ENCODE data around the gene IL19.

IL19 gene

DNA sequence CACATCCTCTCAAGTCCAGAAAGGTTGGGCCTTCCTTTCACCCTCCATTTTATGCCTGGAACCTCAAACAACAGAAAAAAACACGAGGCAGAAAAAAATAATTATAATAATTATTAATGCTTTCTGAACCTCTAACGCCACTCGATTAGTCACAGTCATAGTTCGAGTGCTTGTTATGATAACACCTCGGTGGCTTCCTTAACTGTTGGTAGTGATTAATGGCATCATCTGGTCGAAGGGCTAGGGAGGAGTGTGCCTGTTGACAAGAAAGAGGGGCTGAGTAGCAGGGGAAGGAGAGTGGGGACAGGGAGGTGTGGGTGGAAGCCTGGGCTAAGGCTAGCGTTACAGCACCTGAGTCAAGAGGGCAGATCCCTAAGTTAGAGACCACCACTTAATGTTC is 23.0 kb downstream of the IL19 start:
- H3K27ac Mint-ChIP-seq: no peak overlapping the region
- H3K36me3 Mint-ChIP-seq (ENCODE audit: low read depth): no peaks in the 10 kb centered on the region
- no peak overlapping the region for H3K4me3 Mint-ChIP-seq
- peaks cover 37% of the 10 kb centered on the region for H3K4me1 Mint-ChIP-seq (ENCODE audit: low read depth)
- H3K27me3 Mint-ChIP-seq (ENCODE audit: low read depth): peaks cover 3% of the 10 kb centered on the region
- no peaks in the 10 kb centered on the region for H3K9me3 Mint-ChIP-seq
- no peak for DNase-seq (ENCODE audit: low spot score)

DNA sequence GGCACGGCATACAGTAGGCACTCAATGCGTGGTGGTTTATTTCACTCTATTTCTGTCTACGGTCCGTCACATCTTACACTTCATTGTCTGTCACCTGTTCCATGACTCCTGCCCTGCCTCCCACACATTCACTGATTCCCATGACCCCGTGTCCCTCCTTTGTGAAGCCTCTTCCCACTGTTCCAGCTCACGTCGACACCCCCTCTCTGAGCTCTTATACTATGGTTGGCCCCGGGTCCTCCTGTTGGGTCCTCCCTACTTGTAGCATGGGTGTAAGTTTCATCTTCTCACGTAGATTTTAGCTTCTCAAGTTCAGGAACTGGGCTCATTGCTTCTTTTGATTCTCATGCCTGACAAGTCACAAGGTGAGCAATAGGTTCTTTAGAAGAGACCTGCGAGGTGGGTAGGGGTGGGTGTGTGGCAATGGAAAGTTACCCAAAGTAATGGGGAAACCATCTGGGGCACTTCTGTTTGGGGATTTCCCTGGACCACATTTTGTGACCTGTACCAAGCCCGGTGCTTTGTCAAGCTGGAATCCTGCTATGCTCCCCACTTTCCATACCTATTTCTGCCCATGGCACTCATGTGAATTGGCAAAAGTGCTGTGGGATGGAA is 23.8 kb downstream of the IL19 start:
- Mint-ChIP-seq H3K27ac (peak overlapping the region; percentile 38), H3K27me3 (ENCODE audit: low read depth) (no peaks in the 10 kb centered on the region), H3K4me1 (ENCODE audit: low read depth) (peaks cover 39% of the 10 kb centered on the region), H3K36me3 (ENCODE audit: low read depth) (no peaks in the 10 kb centered on the region), H3K4me3 (no peak overlapping the region), H3K9me3 (no peaks in the 10 kb centered on the region)
- peak; percentile 55 for DNase-seq (ENCODE audit: low spot score)

DNA sequence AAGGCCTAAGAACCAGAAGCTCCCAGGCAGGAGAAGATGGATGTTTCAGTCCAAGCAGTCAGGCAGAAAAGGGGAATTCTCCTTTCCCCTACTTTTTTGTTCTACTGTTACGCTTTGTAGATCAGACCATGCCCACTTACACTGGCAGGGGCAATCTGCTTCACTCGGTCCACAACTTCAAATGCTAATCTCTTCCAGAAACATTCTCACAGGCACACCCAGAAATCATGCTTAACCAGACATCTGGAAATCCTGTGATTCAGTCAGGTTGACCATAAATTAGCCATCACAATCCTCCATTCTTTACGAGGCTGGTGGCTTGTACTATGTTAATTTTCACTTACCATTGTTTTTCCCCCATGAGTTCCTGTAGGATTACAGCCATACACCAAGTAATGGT is 25.5 kb downstream of the IL19 start:
- Mint-ChIP-seq H3K4me1 (ENCODE audit: low read depth) (peaks cover 36% of the 10 kb centered on the region), H3K27me3 (ENCODE audit: low read depth) (peaks cover 7% of the 10 kb centered on the region), H3K9me3 (no peaks in the 10 kb centered on the region), H3K36me3 (ENCODE audit: low read depth) (no peaks in the 10 kb centered on the region), H3K27ac (no peak overlapping the region), H3K4me3 (no peak overlapping the region)
- no peak for DNase-seq (ENCODE audit: low spot score)

DNA sequence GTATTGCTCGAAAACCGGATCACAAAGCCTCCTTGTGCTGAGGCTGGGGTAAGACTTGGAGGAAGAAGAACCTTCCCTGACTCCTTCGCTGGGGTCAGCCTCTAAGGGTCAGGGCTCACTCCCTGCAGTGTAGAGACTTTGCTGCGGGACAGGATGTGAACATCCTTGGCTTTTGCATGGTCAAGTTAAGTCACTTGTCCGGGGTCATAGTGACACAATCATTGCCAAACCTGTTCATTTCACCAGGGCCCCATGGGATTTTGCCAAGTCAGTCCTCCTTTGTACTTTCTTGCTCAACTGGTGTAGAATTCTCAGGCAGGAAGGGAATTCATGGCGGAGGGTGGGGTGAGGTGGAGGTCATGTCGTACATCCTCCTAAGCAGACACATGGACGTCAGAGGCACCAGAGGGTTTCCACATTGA is 26.4 kb downstream of the IL19 start:
- Mint-ChIP-seq H3K9me3 (no peaks in the 10 kb centered on the region), H3K4me1 (ENCODE audit: low read depth) (peaks cover 36% of the 10 kb centered on the region), H3K4me3 (no peak overlapping the region), H3K36me3 (ENCODE audit: low read depth) (no peaks in the 10 kb centered on the region), H3K27ac (no peak overlapping the region), H3K27me3 (ENCODE audit: low read depth) (peaks cover 12% of the 10 kb centered on the region)
- no peak for DNase-seq (ENCODE audit: low spot score)

DNA sequence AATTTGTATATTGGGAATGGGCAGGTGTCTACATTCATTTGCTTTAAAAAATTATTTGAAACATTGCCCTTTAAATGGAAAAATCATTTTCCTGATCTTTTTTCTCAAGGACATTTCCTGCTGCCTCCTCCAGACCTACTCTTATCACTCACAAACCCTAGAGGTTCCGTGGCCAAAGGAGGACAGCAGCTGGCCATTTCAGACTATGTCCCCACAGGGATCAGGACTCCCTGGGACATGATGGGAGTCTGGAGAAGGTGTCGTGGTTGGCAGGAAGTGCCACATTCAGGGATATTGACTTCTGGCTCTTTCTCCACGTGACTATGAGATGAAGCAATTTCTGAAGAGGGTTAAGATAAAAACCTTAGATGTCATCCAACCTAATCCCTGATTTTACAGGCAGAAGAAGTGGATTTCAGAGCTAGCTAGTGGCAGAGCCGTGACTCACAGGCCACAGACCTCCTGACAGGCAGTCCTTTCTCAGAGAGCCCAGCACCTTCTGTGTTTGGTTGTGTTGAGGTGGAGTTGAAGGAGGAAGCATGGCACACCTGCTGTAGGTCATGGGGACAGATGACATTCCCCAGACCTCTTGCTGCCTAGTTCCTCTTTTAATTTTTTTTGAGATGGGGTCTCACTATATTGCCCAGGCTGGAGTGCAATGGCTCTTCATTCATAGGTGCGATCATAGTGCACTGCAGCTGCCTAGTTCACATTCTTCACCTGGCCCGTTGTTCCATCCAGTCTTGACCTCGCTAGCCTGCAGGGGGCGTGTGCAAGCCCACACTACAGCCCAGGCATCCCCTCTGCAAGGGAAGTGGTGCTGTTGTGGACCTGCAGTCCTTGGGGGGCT is 27.2 kb downstream of the IL19 start:
- Mint-ChIP-seq H3K27ac (no peak overlapping the region), H3K36me3 (ENCODE audit: low read depth) (no peaks in the 10 kb centered on the region), H3K4me3 (no peak overlapping the region), H3K27me3 (ENCODE audit: low read depth) (peaks cover 12% of the 10 kb centered on the region), H3K4me1 (ENCODE audit: low read depth) (peaks cover 37% of the 10 kb centered on the region), H3K9me3 (no peaks in the 10 kb centered on the region)
- no peak for DNase-seq (ENCODE audit: low spot score)

DNA sequence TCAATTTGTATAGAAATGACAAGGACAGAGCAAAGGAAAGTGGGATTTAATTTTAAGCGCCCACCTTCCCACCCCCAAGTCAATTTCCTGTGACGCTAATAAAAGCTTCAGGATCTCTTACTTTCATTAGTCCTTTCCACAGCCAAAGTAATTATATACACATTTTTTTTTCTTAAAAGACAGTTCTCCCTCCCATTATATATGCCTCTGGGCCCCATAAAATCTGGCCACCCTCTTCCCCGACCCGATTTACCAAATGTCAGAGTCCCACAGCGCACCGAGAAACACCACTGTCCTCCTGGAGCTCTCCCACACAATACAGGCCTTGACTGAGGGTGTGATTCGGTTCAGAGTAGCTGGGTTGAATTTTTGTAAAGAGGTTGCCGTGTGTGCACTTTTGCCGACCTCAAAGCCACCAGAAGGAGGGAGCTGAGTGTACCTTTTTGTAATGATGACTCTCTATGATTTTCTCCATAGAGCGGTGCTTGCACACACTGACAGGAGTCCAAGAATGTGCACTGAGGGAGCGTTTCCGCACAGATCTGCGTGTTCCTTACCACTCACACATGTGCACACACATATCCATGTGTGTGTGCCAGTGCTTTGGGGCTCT is 27.9 kb downstream of the IL19 start:
- Mint-ChIP-seq H3K4me3 (no peak overlapping the region), H3K27me3 (ENCODE audit: low read depth) (peaks cover 12% of the 10 kb centered on the region), H3K27ac (peak overlapping the region; percentile 13), H3K4me1 (ENCODE audit: low read depth) (peaks cover 45% of the 10 kb centered on the region), H3K36me3 (ENCODE audit: low read depth) (no peaks in the 10 kb centered on the region), H3K9me3 (no peaks in the 10 kb centered on the region)
- DNase-seq (ENCODE audit: low spot score): no peak

DNA sequence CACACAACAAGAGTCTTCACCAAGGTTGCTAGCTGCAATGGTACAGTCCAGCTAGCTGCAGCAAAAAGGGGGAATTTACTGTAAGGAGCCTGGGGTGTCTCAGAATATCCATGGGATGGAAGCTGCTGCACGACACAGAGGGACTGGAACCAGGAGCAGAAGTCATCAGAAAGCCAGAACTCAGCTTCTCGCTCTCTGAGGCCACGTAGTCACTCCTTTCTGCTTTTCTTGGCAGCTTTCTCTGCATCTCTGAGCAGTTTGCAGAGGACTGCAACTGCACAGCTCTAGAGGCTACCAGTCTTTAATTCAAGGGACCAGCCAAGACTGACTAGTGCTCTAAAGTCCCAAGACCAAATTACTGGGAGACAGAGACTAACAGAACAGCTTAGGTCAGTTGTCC is 28.7 kb downstream of the IL19 start:
- no peak for DNase-seq (ENCODE audit: low spot score)
- no peak overlapping the region for H3K27ac Mint-ChIP-seq
- H3K9me3 Mint-ChIP-seq: no peaks in the 10 kb centered on the region
- no peak overlapping the region for H3K4me3 Mint-ChIP-seq
- H3K4me1 Mint-ChIP-seq (ENCODE audit: low read depth): peaks cover 52% of the 10 kb centered on the region
- H3K27me3 Mint-ChIP-seq (ENCODE audit: low read depth): peaks cover 12% of the 10 kb centered on the region
- no peaks in the 10 kb centered on the region for H3K36me3 Mint-ChIP-seq (ENCODE audit: low read depth)

DNA sequence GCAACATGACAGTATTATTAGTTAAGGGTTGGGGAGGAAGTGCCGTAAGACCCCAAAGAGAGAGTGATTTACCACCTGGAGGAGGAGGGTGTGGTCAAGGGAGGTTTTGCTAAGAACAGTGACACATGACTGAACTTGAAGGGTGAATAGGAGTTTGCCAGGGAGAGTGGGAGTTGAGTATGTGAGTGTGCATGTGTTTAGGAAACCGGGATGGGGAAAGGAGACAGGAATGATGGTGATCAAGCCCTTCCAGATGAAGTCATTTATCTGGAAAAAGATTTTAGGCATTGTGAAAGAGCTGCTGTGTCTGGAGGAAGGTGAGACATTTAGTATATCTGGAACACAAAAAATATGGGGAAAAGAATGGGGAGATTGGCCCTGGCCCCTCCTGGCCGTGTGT is 29.8 kb downstream of the IL19 start:
- H3K4me3 Mint-ChIP-seq: no peak overlapping the region
- H3K27me3 Mint-ChIP-seq (ENCODE audit: low read depth): peaks cover 12% of the 10 kb centered on the region
- no peak overlapping the region for H3K27ac Mint-ChIP-seq
- no peaks in the 10 kb centered on the region for H3K36me3 Mint-ChIP-seq (ENCODE audit: low read depth)
- peaks cover 55% of the 10 kb centered on the region for H3K4me1 Mint-ChIP-seq (ENCODE audit: low read depth)
- H3K9me3 Mint-ChIP-seq: no peaks in the 10 kb centered on the region
- no peak for DNase-seq (ENCODE audit: low spot score)

DNA sequence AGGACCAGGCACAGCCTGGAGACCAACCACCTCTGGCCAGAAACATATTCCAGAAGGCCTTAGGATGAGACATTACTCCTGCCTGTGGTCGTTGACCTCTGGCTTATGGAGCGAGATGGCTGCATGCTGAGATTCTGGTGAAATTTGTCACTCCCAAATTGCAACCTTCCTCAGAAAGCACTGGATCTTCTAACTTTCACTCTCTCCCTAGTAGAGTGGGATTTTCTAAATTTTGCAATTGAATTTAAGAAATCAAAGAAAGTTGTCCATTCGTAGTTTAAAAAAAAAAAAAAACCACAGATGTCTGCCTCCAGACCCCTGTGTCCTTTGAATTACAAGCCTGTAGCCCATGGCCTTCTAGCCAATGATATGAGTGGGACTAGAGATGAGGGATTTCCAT is 30.3 kb downstream of the IL19 start:
- peaks cover 12% of the 10 kb centered on the region for H3K27me3 Mint-ChIP-seq (ENCODE audit: low read depth)
- no peaks in the 10 kb centered on the region for H3K9me3 Mint-ChIP-seq
- no peak overlapping the region for H3K4me3 Mint-ChIP-seq
- no peak for DNase-seq (ENCODE audit: low spot score)
- H3K36me3 Mint-ChIP-seq (ENCODE audit: low read depth): no peaks in the 10 kb centered on the region
- peaks cover 60% of the 10 kb centered on the region for H3K4me1 Mint-ChIP-seq (ENCODE audit: low read depth)
- H3K27ac Mint-ChIP-seq: no peak overlapping the region

DNA sequence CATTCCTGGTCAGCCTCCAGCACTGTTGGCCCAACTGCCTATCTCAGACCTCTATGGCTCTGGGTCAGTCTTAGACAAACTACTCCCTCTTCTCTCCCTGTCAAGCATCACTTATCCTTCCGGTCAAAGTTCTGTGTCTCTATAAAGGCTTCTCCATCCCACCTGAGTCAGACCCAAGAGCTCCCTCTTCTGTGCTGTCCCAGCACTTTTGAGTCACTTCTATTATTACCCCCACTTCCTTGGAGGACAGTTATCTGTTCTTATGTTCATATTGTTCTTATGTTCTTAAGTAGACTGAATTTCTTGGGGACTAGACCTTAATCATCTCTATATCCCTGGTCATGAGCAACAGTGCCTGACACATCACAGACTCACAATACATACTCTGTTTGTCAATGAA is 30.9 kb downstream of the IL19 start:
- no peak for DNase-seq (ENCODE audit: low spot score)
- no peaks in the 10 kb centered on the region for H3K36me3 Mint-ChIP-seq (ENCODE audit: low read depth)

DNA sequence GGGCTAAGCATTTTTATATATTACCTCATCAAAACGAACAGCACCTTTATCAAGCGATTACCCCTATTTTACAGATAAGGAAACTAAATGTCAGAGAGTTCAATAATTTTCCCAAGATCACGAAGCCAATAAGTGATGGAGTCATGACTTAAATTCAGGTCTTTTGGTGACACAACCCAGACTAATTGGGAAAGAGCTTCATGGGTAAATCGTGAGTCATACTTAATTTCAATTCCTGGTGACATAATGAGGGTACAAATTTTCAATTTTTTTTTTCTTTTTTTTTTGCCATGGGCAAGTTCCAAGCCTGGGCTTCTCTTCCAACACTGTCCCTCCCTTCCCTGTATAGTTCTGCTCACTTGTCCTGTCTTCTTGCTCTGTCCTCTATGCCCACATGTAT is 31.8 kb downstream of the IL19 start:
- DNase-seq (ENCODE audit: low spot score): no peak
- Mint-ChIP-seq H3K4me3 (peak overlapping the region; percentile 35), H3K27me3 (ENCODE audit: low read depth) (peaks cover 12% of the 10 kb centered on the region), H3K36me3 (ENCODE audit: low read depth) (no peaks in the 10 kb centered on the region), H3K4me1 (ENCODE audit: low read depth) (peaks cover 72% of the 10 kb centered on the region), H3K27ac (peak overlapping the region; percentile 90), H3K9me3 (no peaks in the 10 kb centered on the region)

More for the DNA sequence above, 30.9 kb downstream of the IL19 start:
- Mint-ChIP-seq H3K27me3 (ENCODE audit: low read depth) (peaks cover 12% of the 10 kb centered on the region), H3K27ac (no peak overlapping the region), H3K9me3 (no peaks in the 10 kb centered on the region), H3K4me1 (ENCODE audit: low read depth) (peaks cover 63% of the 10 kb centered on the region), H3K4me3 (no peak overlapping the region)

DNA sequence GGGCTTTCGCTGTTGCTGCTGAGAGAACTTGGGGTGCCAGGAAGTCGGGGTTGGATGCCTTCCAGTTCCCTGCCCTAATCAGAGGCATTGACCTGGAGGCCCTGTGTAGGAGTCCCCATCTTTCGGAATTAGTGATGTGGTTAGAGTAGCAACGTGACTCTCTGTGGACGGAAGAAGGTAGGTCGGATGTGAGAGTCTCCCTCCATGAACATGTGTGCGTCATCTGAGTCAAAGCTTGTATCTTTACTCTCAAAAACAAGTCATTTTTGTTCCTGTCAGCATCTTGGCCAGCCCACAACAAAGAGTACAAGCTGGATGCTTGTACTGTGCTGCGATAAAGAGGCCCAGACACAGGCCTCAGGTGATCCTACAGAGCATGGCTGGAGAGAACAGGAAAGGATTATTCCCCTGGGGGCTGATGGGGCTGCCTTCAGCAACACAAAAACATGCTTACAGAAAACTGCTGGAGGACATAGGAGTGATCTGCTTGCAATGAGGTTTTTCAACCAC is 32.7 kb downstream of the IL19 start:
- Mint-ChIP-seq H3K27me3 (ENCODE audit: low read depth) (peaks cover 12% of the 10 kb centered on the region), H3K36me3 (ENCODE audit: low read depth) (no peaks in the 10 kb centered on the region), H3K9me3 (no peaks in the 10 kb centered on the region), H3K4me1 (ENCODE audit: low read depth) (peaks cover 68% of the 10 kb centered on the region), H3K27ac (peak overlapping the region; percentile 90), H3K4me3 (peak overlapping the region; percentile 55)
- DNase-seq (ENCODE audit: low spot score): peak; percentile 89

DNA sequence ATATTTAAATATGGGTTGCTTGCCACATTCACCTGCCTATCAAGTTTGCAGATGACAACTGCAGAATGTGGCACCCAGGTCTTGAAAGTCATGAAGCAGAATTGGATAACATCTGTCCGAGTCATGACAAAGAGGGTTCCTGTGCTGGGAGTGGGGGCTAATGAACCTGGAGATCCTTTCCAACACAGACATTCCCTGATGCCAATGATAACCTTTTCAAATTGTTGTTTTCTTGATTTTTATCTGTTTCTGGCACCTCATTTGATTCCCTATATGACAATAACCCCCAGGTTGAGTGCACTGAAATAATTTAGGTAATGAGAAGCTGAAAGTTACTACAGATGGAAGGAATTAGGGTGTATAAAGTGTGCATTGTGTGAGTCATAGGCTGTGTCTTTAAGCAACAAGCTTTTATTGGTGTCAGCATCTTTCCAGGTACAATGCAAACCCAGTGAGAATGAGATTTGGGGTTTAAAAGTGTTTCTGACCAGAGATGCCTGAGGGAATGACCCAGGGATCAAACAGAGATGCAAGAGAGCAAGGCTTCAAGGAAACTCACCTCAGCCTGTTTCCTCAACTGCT is 33.7 kb downstream of the IL19 start:
- Mint-ChIP-seq H3K4me3 (peak overlapping the region; percentile 28), H3K4me1 (ENCODE audit: low read depth) (peaks cover 73% of the 10 kb centered on the region)

DNA sequence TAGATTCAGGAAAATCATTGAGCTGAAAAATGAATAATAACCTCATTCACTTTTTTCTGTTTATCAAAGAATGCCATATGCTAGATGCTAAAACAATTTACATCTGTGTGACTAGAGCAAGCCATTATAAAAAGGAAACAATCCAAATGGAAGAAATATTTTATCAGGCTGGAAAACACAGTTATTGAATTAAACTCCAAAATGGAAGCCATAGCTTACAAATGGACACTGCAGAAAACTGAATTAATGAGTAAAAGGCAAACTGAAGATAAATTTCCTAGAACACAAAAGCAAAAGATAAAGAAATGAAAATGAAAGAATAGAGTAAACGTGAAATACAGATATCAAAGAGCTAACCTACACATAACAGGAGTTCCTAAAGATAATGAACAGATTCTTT is 34.8 kb downstream of the IL19 start:
- peaks cover 8% of the 10 kb centered on the region for H3K27me3 Mint-ChIP-seq (ENCODE audit: low read depth)
- no peaks in the 10 kb centered on the region for H3K36me3 Mint-ChIP-seq (ENCODE audit: low read depth)
- H3K4me3 Mint-ChIP-seq: peak overlapping the region; percentile 47
- DNase-seq (ENCODE audit: low spot score): no peak
- no peaks in the 10 kb centered on the region for H3K9me3 Mint-ChIP-seq
- peak overlapping the region; percentile 44 for H3K27ac Mint-ChIP-seq
- peaks cover 70% of the 10 kb centered on the region for H3K4me1 Mint-ChIP-seq (ENCODE audit: low read depth)

More for the DNA sequence above, 33.7 kb downstream of the IL19 start:
- no peak for DNase-seq (ENCODE audit: low spot score)
- Mint-ChIP-seq H3K36me3 (ENCODE audit: low read depth) (no peaks in the 10 kb centered on the region), H3K27me3 (ENCODE audit: low read depth) (peaks cover 12% of the 10 kb centered on the region), H3K9me3 (no peaks in the 10 kb centered on the region), H3K27ac (peak overlapping the region; percentile 90)
